Activated naive CD4-positive, alpha-beta T cell treated with Interleukin-2 at 50 U/mL for 16 hours (primary cell): ENCODE measurements around the gene ELMO2.

Source experiments
- DNase-seq: peaks from one replicate; pipeline ENCODE4 v3.0.0-alpha.2; 2020

ELMO2 gene

DNA sequence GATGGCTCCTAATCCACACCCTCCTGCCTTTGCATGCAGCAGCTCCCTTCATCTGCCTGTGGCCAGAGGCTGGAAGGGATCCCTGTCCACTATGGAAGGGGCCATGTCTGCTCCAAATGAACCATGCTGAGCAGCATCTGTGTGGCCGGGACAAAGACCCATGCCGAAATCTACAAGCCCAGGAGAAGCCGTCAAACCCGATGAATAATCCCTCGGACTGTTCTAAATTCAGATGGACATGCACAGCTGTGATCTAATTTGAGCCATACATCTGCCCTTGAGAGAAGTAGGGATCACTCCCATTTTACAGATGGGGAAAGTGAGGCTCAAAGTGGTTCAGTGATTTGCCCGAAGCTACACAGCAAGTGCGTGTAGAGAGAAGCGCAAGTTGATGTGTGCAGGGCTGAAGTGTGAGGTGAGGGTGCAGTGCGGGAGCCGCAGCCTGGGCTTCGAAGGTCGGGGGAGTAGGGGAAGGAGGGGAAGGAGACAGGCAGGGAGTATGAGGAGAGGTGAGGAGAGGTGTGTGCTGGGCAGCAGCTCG, 75.5 kb downstream of the ELMO2 start:
- DNase-seq: no peak

DNA sequence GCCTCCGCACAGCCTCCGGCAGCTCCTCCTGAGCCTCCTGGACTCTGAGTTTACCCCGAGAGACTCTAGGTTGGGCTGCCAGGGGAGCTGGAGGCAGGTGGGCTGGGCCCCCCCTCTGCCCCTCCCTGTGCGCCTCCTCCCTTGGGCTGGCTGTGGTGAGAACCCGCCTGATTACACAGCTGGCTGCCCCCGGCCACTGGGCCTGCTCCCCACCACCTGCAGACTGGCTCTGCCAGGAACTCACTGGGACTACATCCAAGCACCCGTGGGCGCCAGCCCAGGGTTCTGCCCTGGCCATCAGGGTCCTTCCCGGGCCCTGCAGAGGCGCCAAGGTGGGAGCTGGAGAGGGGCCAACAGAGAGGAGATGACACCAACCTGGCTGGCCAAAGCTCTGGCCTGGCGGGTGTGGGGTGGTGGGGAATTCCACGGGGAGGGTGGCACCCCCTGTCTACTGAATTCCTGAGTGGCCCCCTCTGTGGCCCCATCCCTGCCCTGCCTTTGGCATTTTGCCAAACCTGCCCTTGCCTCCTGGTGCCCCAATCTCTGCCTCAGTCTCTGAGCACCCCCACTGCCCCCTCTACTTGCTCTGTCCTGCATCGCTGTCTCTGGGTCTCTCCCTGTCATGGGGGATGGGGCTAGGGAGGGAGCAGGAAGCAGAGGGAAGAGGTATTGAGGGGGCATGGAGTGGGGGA, 76.2 kb downstream of the ELMO2 start:
- no peak for DNase-seq

GRCh38 chr20:46328200-46328882, 78.1 kb downstream of the ELMO2 start:
- DNase-seq: no peak

GRCh38 chr20:46327557-46327956, 78.9 kb downstream of the ELMO2 start:
- DNase-seq: no peak

- DNase-seq: no peak
These were observed 80.6 kb downstream of the ELMO2 start for GRCh38 chr20:46325789-46326188.

DNA sequence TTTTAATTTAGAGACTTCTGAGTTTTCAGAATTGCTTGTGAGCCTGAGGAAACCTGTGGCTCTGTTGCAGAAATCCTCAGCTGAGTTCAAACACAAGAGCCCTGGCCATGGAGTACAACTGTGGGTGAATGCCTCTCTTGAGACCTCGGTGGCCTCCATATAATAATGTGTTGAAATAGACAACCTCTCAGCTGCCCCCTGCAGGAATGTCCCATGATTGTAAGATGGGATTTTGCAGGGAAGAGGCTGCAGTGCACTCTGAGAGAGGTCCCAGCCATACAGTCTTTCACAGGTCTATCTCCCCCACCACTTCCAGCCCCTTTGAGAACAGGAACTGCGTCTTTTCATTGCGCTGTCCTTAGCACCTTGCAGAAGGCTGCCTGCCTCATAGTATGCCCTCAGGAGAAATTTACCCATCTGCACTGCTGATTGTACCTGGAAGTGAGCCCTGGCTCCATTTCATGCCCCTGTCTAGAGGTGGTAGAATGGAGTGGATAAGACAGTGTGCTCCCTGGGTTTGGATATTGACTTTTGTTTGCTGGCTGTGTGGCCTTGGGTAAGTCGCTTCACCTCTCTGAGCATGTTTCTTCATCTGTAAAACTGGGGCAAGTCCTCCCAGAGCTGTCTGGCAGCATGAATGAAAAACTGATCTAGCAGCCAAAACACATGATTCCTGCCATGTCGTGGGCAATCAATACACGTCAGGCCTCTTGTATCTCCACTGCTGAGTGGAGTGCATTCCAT, 81.3 kb downstream of the ELMO2 start:
- no peak for DNase-seq

DNA sequence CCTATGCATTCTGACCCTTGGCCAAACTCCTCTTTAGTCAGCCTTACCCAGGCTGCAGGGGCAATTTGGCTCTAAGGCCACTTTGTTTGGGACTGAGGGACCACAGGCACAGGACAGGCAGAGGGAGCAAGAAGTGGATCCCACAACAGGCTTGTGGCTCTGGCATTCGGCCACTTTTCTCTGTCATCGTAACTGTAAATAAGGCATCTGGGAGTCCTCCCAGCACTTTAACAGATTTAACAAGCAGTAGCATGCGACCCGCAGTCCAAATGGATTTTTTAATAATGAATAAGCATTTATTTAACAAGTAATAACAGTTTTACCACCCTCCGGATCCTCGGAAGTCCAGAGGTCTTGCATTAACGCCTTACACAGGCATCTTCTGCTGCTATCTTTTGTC, 82.0 kb downstream of the ELMO2 start:
- no peak for DNase-seq

- DNase-seq: no peak
These were observed 82.9 kb downstream of the ELMO2 start for GRCh38 chr20:46323557-46323956.

DNA sequence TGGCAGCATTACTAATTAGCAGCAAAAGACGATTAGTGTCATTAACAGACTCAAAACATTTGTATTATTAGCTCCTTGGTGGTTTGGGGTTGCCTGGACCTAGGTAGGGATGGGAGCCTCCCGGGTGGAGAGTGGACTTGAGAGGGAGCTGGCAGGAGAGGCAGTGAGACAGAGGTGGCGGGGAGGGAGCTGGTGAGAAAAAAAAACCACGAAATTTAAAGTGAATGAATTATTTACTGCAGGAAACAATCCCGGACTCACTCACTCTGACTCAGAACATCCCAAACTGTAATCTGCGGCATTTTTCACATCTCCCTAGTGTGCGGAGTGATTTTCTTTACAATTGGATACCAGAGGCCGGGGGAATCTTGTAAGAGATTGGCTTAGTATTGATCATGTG, 83.8 kb downstream of the ELMO2 start:
- DNase-seq: no peak

- no peak for DNase-seq
These were observed 88.7 kb downstream of the ELMO2 start for GRCh38 chr20:46317685-46318177.

- no peak for DNase-seq
These were observed 89.3 kb downstream of the ELMO2 start for GRCh38 chr20:46316984-46317684.
